Lower leg skin (tissue), 3 donors: ENCODE measurements around the gene HERC5.

Experiments
- CTCF ChIP-seq, 3 donors: fragments of 450-650 bp; IDR thresholded peaks; one replicate each; pipeline ENCODE4 v1.5.1; 2016; ENCODE audit warnings: antibody characterized with exemption in 3 of 3, mild to moderate bottlenecking in 3 of 3, moderate library complexity in 2 of 3
- POLR2A ChIP-seq, 2 donors: fragments of 450-650 bp; IDR thresholded peaks; one replicate each; pipeline ENCODE4 v1.6.1; 2016 to 2017; ENCODE audit warnings: antibody characterized with exemption in 2 of 2, mild to moderate bottlenecking in 1 of 2, moderate library complexity in 1 of 2

DNA sequence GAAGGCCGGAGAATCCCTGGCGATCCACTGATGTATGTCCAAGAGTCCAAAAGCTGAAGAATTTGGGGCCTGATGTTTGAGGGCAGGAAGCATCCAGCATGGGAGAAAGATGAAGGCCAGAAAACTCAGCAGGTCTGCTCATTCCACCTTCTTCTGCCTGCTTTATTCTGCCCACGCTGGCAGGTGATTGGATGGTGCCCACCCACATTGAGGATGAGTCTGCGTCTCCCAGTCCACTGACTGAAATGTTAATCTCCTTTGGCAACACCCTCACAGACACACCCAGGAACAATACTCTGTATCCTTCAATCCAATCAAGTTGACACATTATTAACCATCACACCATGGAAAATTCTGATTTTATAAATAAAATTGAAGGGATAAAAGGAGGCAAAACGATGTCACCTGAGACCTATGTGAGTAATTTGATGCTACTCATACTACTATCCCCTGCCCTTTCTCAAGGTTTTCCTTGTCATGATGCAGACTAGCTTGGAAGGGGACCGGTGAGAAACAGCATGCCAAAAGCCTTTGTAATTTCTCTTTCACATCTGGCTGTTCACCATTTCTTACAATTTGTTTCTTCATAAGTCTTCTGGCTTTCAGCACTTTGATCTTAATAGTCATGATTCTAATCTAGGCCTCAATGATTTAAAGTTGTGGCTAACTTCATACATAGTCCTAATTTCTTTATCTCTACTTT, 76.3 kb downstream of the HERC5 start:
- no peak for TF ChIP-seq CTCF (IDR thresholded peaks at IDR 0.05)
- TF ChIP-seq POLR2A (IDR thresholded peaks at IDR 0.05), result no peak
